Karpas-422 (cell line): ENCODE measurements around the gene MEGF9. TPM values are rescaled to one million over a fixed set of nuclear protein-coding genes. Genes with fewer than 3 reads are reported as not detected.
"Not testable (repeated sequence)": the region's sequence is repeated elsewhere in the genome, so short reads cannot be mapped to it uniquely, and the experiment has no call there.

ENCODE experiments used
- DNase-seq: peaks from one replicate; pipeline ENCODE4 v3.0.0-alpha.2; 2015
- H2AFZ ChIP-seq: fragments of 200-600 bp; sonication (generic); 2 replicates; pipeline ENCODE4 v1.6.1; 2014; ENCODE audit warnings: antibody characterized with exemption, low read length, mixed read lengths
- H3K27ac ChIP-seq: fragments of 200-600 bp; sonication (generic); 2 replicates; pipeline ENCODE4 v1.5.1; 2014; ENCODE audit warnings: mild to moderate bottlenecking, low read length, moderate library complexity
- H3K27me3 ChIP-seq: fragments of 200-600 bp; sonication (generic); 2 replicates; pipeline ENCODE4 v1.6.1; 2014; ENCODE audit warnings: low read length, mixed read lengths
- H3K36me3 ChIP-seq: fragments of 200-600 bp; sonication (generic); 2 replicates; pipeline ENCODE4 v1.6.1; 2014; ENCODE audit warnings: low read length, mixed read lengths; ENCODE audit not compliant: insufficient read depth
- H3K4me1 ChIP-seq: fragments of 200-600 bp; sonication (generic); 2 replicates; pipeline ENCODE4 v1.6.1; 2014; ENCODE audit warnings: mild to moderate bottlenecking, low read length, mixed read lengths
- H3K4me2 ChIP-seq: fragments of 200-600 bp; sonication (generic); 2 replicates; pipeline ENCODE4 v1.6.1; 2014; ENCODE audit warnings: low read length, low read depth, mild to moderate bottlenecking; ENCODE audit not compliant: poor library complexity, severe bottlenecking
- H3K4me3 ChIP-seq: fragments of 200-600 bp; sonication (generic); 2 replicates; pipeline ENCODE4 v1.5.1; 2014; ENCODE audit warnings: mild to moderate bottlenecking, antibody characterized with exemption, low read length, mixed read lengths
- H3K79me2 ChIP-seq: fragments of 200-600 bp; sonication (generic); 2 replicates; pipeline ENCODE4 v1.6.1; 2014; ENCODE audit warnings: mild to moderate bottlenecking, low read length, mixed read lengths
- H3K9ac ChIP-seq: fragments of 200-600 bp; sonication (generic); 2 replicates; pipeline ENCODE4 v1.6.0; 2014; ENCODE audit warnings: low read length
- H3K9me2 ChIP-seq: fragments of 200-600 bp; sonication (generic), shearing (Covaris generic); replicated peaks from 2 replicates; pipeline ENCODE4 v1.6.0; 2014; ENCODE audit warnings: mild to moderate bottlenecking, low read length, moderate library complexity; ENCODE audit not compliant: insufficient read depth
- H3K9me3 ChIP-seq: fragments of 300-700, 200-600 bp; sonication (generic); 2 replicates; pipeline ENCODE4 v1.6.1; 2014; ENCODE audit warnings: low read length, mixed read lengths
- H4K20me1 ChIP-seq: fragments of 200-600 bp; sonication (generic); 2 replicates; pipeline ENCODE4 v1.6.1; 2014; ENCODE audit warnings: mild to moderate bottlenecking, antibody characterized with exemption, low read length, low read depth; ENCODE audit not compliant: insufficient read depth
- total RNA-seq: library from RNA; depleted of rRNA; stranded (reverse); fragments of >200 nt; shearing (Covaris generic); gene quantifications from 2 replicates; pipeline ENCODE4 v1.2.3, GENCODE V29; 2014; ENCODE audit warnings: low replicate concordance

The MEGF9 gene
- total RNA-seq, 1 experiment from 2014 or later = 86.6 TPM

DNA sequence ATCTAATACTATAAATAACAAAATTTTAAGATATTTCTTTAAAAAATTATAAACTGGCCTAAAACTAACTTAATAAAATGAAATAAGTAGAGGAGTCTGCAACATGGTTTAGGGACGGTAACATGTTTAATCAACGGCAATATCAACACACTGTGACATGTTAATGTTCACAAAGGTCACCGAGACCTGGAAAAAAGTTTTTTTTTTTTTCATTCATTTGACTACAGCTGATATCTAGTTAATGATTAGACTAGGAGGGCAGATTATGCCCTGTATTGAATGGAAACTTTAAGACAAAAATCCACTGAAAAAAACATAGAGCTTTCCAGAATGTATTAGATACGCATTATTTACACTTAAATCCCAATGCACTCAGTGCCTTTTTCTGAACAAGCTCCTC lies 67.3 kb downstream of the MEGF9 start:
- Histone ChIP-seq H3K27me3 (no peaks in the 10 kb centered on the region), H3K27ac (no peak overlapping the region), H3K9ac (no peak overlapping the region), H2AFZ (no peak overlapping the region), H3K36me3 (peaks cover 84% of the 10 kb centered on the region), H3K4me2 (no peak overlapping the region), H4K20me1 (peaks cover 8% of the 10 kb centered on the region; the same call in 1 of the 2 replicates), H3K4me1 (peaks cover 19% of the 10 kb centered on the region), H3K9me3 (no peaks in the 10 kb centered on the region), H3K9me2 (no peaks in the 10 kb centered on the region), H3K79me2 (peaks cover 97% of the 10 kb centered on the region), H3K4me3 (no peak overlapping the region)
- DNase-seq = no peak

- peaks cover 99% of the 10 kb centered on the region for H3K79me2 ChIP-seq
- no peak overlapping the region for H3K4me2 ChIP-seq
- H3K9me2 ChIP-seq = no peaks in the 10 kb centered on the region
- H3K27ac ChIP-seq = peak overlapping the region; percentile 42; the same call in 1 of the 2 replicates
- H3K9me3 ChIP-seq = no peaks in the 10 kb centered on the region
- H3K27me3 ChIP-seq = no peaks in the 10 kb centered on the region
- peaks cover 94% of the 10 kb centered on the region for H3K36me3 ChIP-seq
- no peak overlapping the region for H3K4me3 ChIP-seq
- no peak for DNase-seq
- H2AFZ ChIP-seq = no peak overlapping the region
- H4K20me1 ChIP-seq = peaks cover 8% of the 10 kb centered on the region; the same call in 1 of the 2 replicates
- H3K4me1 ChIP-seq = peaks cover 15% of the 10 kb centered on the region
- H3K9ac ChIP-seq = no peak overlapping the region
Measured at GRCh38 chr9:120645760-120646159, 68.5 kb downstream of the MEGF9 start.

DNA sequence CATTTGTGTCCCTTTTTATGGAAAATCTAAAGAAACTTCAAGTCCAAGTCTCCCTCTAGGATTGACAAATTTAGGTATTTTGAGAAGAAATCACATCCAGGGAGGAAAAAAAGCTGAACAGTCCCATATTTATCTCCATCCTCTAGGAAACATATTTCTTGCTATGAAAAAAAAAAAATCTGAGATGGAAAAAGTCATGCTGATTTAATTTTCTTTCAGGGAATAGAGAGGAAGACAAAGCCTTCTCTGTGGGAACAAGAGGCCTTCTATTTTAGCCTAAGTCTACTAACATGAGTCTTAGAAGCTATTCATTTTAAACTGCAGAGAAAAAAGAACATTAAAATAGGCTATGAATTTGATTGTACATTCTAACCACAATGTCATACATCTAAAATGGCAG lies 71.2 kb downstream of the MEGF9 start:
- Histone ChIP-seq H2AFZ (no peak overlapping the region), H3K27ac (peak overlapping the region; percentile 9; the same call in 1 of the 2 replicates), H3K4me3 (no peak overlapping the region), H3K9me3 (no peaks in the 10 kb centered on the region), H3K9me2 (no peaks in the 10 kb centered on the region), H3K79me2 (peaks cover 95% of the 10 kb centered on the region), H3K4me2 (no peak overlapping the region), H4K20me1 (no peaks in the 10 kb centered on the region), H3K27me3 (no peaks in the 10 kb centered on the region), H3K4me1 (peaks cover 9% of the 10 kb centered on the region), H3K9ac (no peak overlapping the region), H3K36me3 (peaks cover 86% of the 10 kb centered on the region)
- no peak for DNase-seq

DNA sequence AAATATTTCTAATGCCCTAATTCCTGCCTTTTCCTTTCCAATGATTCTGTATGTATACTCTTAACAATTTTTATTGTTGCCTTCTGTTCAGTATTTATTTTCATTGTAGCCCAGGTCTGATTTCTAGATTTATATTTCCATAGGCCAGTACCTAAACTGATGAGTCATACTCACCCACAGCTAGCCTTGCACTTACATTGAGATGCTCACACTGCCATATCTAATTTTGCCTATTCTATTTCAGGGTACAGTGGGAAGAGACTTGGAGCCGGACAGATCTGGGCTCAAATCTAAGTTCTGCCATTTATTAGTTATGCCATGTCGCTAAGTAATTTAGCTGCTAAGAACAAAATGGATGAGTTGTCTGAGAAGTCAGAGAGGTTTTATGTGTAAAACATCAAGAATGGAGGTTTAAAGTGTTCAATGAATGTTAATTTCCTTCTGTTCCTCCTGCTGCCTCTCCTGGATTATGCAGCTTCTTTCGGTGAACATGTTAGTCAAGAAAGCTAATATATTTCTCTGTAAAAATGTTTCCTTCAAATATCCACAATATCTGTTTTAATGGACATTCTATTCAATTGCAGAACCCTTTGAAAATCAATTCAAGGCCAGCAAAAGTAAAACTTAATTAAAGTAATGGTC lies 72.0 kb downstream of the MEGF9 start:
- H3K9ac ChIP-seq = no peak overlapping the region
- H3K79me2 ChIP-seq = peaks cover 92% of the 10 kb centered on the region

DNA sequence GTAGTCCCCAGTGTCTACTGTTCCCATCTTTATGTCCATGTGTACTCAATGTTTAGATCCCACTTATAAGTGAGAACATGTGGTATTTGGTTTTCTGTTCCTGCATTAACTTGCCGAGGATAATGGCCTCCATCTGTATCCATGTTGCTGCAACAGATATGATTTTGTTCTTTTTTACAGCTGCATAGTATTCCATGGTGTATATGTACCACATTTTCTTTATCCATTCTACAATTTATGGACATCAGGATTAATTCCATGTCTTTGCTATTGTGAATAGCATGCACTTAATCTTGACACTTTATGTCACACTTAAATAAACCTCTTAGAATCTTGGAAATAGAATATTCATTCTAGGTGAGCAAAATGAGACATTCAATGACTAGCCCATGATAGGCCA lies 73.4 kb downstream of the MEGF9 start:
- not testable (repeated sequence) for H3K9me3 ChIP-seq, DNase-seq, H3K27ac ChIP-seq, H2AFZ ChIP-seq, H3K9ac ChIP-seq, H3K9me2 ChIP-seq, H3K27me3 ChIP-seq, H3K4me3 ChIP-seq, H4K20me1 ChIP-seq, H3K4me2 ChIP-seq, H3K4me1 ChIP-seq
- peaks cover 80% of the 10 kb centered on the region for H3K36me3 ChIP-seq
- peaks cover 87% of the 10 kb centered on the region for H3K79me2 ChIP-seq

More for the DNA sequence above, 72.0 kb downstream of the MEGF9 start:
- Histone ChIP-seq H3K4me1 (peaks cover 7% of the 10 kb centered on the region; the same call in 1 of the 2 replicates), H3K9me3 (no peaks in the 10 kb centered on the region), H4K20me1 (no peaks in the 10 kb centered on the region), H2AFZ (no peak overlapping the region), H3K4me3 (no peak overlapping the region), H3K27me3 (no peaks in the 10 kb centered on the region), H3K4me2 (no peak overlapping the region), H3K27ac (peak overlapping the region; percentile 9; the same call in 1 of the 2 replicates), H3K36me3 (peaks cover 85% of the 10 kb centered on the region), H3K9me2 (no peaks in the 10 kb centered on the region)
- DNase-seq = no peak

GRCh38 chr9:120640380-120640779 lies 73.9 kb downstream of the MEGF9 start:
- H3K27me3 ChIP-seq = no peaks in the 10 kb centered on the region
- no peaks in the 10 kb centered on the region for H3K9me2 ChIP-seq
- peaks cover 80% of the 10 kb centered on the region for H3K36me3 ChIP-seq
- H3K27ac ChIP-seq = no peak overlapping the region
- DNase-seq = no peak
- H4K20me1 ChIP-seq = no peaks in the 10 kb centered on the region
- H3K9me3 ChIP-seq = no peaks in the 10 kb centered on the region
- peaks cover 87% of the 10 kb centered on the region for H3K79me2 ChIP-seq
- H3K9ac ChIP-seq = no peak overlapping the region
- no peak overlapping the region for H3K4me3 ChIP-seq
- H3K4me2 ChIP-seq = no peak overlapping the region
- H2AFZ ChIP-seq = no peak overlapping the region
- peaks cover 5% of the 10 kb centered on the region; the same call in 1 of the 2 replicates for H3K4me1 ChIP-seq

DNA sequence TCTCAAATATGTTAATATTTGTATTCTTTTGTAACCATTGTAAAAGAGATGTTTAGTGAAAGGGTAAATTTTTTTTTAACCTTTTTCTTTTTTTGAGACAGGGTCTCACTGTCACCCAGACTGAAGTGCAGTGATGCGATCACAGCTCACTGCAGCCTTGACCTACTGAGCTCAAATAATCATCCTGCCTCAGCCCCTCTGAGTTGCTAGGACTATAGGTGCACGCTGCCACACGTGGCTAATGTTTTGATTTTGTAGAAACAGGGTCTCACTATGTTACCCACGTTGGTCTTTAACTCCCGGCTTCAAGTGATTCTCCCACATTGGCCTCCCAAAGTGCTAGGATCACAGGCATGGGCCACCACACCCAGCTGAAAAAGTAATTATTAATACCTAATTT lies 76.4 kb downstream of the MEGF9 start:
- Histone ChIP-seq H3K79me2 (peaks cover 85% of the 10 kb centered on the region), H3K36me3 (peaks cover 64% of the 10 kb centered on the region), H3K9me3 (no peaks in the 10 kb centered on the region), H4K20me1 (no peaks in the 10 kb centered on the region), H3K9ac (no peak overlapping the region), H3K4me1 (peaks cover 26% of the 10 kb centered on the region), H3K4me3 (no peak overlapping the region), H2AFZ (no peak overlapping the region), H3K27me3 (no peaks in the 10 kb centered on the region), H3K4me2 (no peak overlapping the region), H3K27ac (no peak overlapping the region), H3K9me2 (no peaks in the 10 kb centered on the region)
- no peak for DNase-seq

DNA sequence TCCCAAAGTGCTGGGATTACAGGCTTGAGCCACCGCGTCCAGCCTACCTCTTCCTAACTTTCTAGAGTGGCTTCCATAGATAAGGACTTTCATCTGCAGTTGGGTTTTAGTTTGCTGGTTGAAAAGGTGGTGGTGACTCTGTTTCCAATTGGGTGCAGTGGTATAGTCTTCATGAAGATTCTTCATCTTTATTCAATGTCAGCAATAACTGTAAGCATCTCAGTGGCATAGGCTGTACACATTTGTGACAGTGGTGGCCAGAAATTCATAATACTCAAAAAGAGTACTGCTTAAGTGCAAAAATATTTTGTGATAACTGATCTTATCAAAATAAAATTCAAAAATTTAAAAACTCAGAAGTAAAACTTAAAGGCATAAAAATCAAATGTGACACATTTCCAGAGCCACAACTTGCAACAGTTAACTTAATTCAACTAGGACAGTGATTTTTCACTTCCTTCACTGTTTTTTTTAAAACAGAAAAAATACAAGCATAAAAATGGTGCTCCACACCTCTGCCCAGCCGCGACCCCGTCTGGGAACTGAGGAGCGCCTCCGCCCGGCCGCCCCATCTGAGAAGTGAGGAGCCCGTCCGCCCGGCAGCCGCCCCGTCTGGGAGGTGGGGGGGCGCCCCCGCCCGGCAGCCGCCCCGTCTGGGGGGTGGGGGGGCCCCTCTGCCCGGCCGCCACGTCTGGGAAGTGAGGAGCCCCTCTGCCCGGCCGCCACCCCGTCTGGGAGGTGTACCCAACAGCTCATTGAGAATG lies 77.9 kb downstream of the MEGF9 start:
- Histone ChIP-seq H3K9me2 (no peaks in the 10 kb centered on the region), H3K4me3 (no peak overlapping the region), H3K9me3 (no peaks in the 10 kb centered on the region), H3K36me3 (peaks cover 49% of the 10 kb centered on the region), H3K4me1 (peaks cover 38% of the 10 kb centered on the region), H2AFZ (no peak overlapping the region), H3K79me2 (peaks cover 84% of the 10 kb centered on the region), H3K27me3 (no peaks in the 10 kb centered on the region), H3K9ac (no peak overlapping the region), H3K27ac (0 out of 2 replicates have a peak overlapping the region, but pooled peaks have one; percentile 8), H4K20me1 (no peaks in the 10 kb centered on the region), H3K4me2 (no peak overlapping the region)
- DNase-seq = no peak
